B cell (primary cell): ENCODE data around the gene L3MBTL1. TPM values are rescaled to one million over a fixed set of nuclear protein-coding genes. Genes with fewer than 3 reads are reported as not detected.
A peak's percentile ranks its signal among the peaks of the same experiment; 100 is the strongest.

ENCODE experiments used
- ATAC-seq: fragments of 200-7000 bp; cut with Tn5 transposase; one replicate; pipeline ENCODE4 v1.10.0; 2021; ENCODE audit warnings: low read depth, mild to moderate bottlenecking, moderate number of reproducible peaks, moderate library complexity
- CTCF ChIA-PET: fragments of 350-600 bp; sonication (Branson Sonifier 250); formaldehyde crosslinking; loops from one replicate; lab custom pipeline; 2021; ENCODE audit warnings: antibody characterized with exemption, inconsistent platforms; lab: Charles Lee
- POLR2A ChIA-PET: fragments of 350-600 bp; sonication (Branson Sonifier 250); formaldehyde crosslinking; loops from one replicate; lab custom pipeline; 2021; ENCODE audit warnings: antibody characterized with exemption; lab: Charles Lee
- DNase-seq: peaks from one replicate; pipeline ENCODE4 v3.0.0; 2013
- H2AFZ ChIP-seq: 2 replicates; pipeline ENCODE4 v1.6.1; 2012; ENCODE audit warnings: mild to moderate bottlenecking, low read depth, low read length; ENCODE audit not compliant: insufficient read depth, poor library complexity, severe bottlenecking
- H3K27ac ChIP-seq, 2 donors: 1 replicate in 1 of 2; 2 replicates in 1 of 2; pipeline ENCODE4 v1.5.1; 2012 to 2013; ENCODE audit warnings: low read length in 2 of 2, mild to moderate bottlenecking in 2 of 2, moderate library complexity in 1 of 2
- H3K27me3 ChIP-seq, 4 experiments: fragments of 200-600 bp in 1 of 4; sonication (generic) in 1 of 4; replicated peaks in 1 of 4; 1 replicate in 2 of 4; 2 replicates in 2 of 4; pipeline versions ENCODE4 v1.6.1 to v1.7.0; 2013 to 2016; ENCODE audit warnings: low read length in 3 of 4, mild to moderate bottlenecking in 2 of 4, mixed read lengths in 1 of 4, moderate library complexity in 1 of 4; ENCODE audit not compliant: insufficient read depth in 4 of 4, control insufficient read depth in 3 of 4; ENCODE audit errors: control extremely low read depth in 1 of 4
- H3K36me3 ChIP-seq, 2 experiments: replicated peaks in 1 of 2; 1 replicate in 1 of 2; 2 replicates in 1 of 2; pipeline versions ENCODE4 v1.6.1 to v1.7.1; 2013; ENCODE audit warnings: low read length in 1 of 2; ENCODE audit not compliant: insufficient read depth in 2 of 2, control insufficient read depth in 1 of 2; ENCODE audit errors: control extremely low read depth in 1 of 2, extremely low read depth in 1 of 2
- H3K4me1 ChIP-seq, 2 donors: fragments of 200-600 bp in 1 of 2; sonication (generic) in 1 of 2; 1 replicate in 1 of 2; 2 replicates in 1 of 2; pipeline versions ENCODE4 v1.5.1 to v1.6.1; 2013 to 2017; ENCODE audit warnings: low read length in 2 of 2; ENCODE audit not compliant: control insufficient read depth in 2 of 2, insufficient read depth in 2 of 2
- H3K4me2 ChIP-seq: replicated peaks from 2 replicates; pipeline ENCODE3; 2012; ENCODE audit warnings: mild to moderate bottlenecking, low read depth, low read length; ENCODE audit not compliant: poor library complexity, severe bottlenecking
- H3K4me3 ChIP-seq, 5 experiments: fragments of 200-600 bp in 1 of 5; sonication (generic) in 1 of 5; 1 replicate in 3 of 5; 2 replicates in 2 of 5; pipeline versions ENCODE4 v1.5.1 to v1.7.0; 2011 to 2016; ENCODE audit warnings: low read length in 4 of 5, mild to moderate bottlenecking in 4 of 5, low read depth in 2 of 5, control low read depth in 1 of 5, moderate library complexity in 1 of 5; ENCODE audit not compliant: insufficient read depth in 1 of 5; ENCODE audit errors: control extremely low read depth in 1 of 5, extremely low read depth in 1 of 5
- H3K79me2 ChIP-seq: fragments of 200-600 bp; sonication (generic); one replicate; pipeline ENCODE4 v1.6.0; 2016; ENCODE audit warnings: low read length; ENCODE audit not compliant: control insufficient read depth, insufficient read depth
- H3K9ac ChIP-seq: fragments of 200-600 bp; sonication (generic); 2 replicates; pipeline ENCODE4 v1.6.1; 2017; ENCODE audit warnings: mild to moderate bottlenecking, low read length, moderate library complexity
- H3K9me3 ChIP-seq, 3 donors: one replicate each; pipeline versions ENCODE4 v1.6.1 to v1.7.1; 2013; ENCODE audit warnings: low read length in 2 of 3; ENCODE audit not compliant: control insufficient read depth in 2 of 3, insufficient read depth in 1 of 3; ENCODE audit errors: control extremely low read depth in 1 of 3
- H4K20me1 ChIP-seq: 2 replicates; pipeline ENCODE4 v1.6.0; 2012; ENCODE audit warnings: mild to moderate bottlenecking, low read length; ENCODE audit not compliant: insufficient read depth, control insufficient read depth, poor library complexity, severe bottlenecking
- H3K27ac Mint-ChIP-seq: one replicate; pipeline ENCODE4 v1.8.0; 2021; ENCODE audit warnings: mixed read lengths
- H3K27me3 Mint-ChIP-seq: one replicate; pipeline ENCODE4 v1.8.0; 2021; ENCODE audit warnings: mixed read lengths
- H3K4me1 Mint-ChIP-seq: one replicate; pipeline ENCODE4 v1.8.0; 2021; ENCODE audit warnings: mixed read lengths
- H3K4me3 Mint-ChIP-seq: one replicate; pipeline ENCODE4 v1.8.0; 2021; ENCODE audit warnings: mixed read lengths
- H3K9me3 Mint-ChIP-seq: one replicate; pipeline ENCODE4 v1.8.0; 2022; ENCODE audit warnings: mixed read lengths; ENCODE audit not compliant: insufficient read depth
- CTCF ChIP-seq: fragments of 200-600 bp; IDR thresholded peaks from one replicate; pipeline ENCODE4 v1.8.0; 2022; ENCODE audit warnings: antibody characterized with exemption, mild to moderate bottlenecking
- EZH2 ChIP-seq: IDR thresholded peaks from 2 replicates; pipeline ENCODE4 v1.6.1; 2012; ENCODE audit warnings: borderline replicate concordance, low read depth, mild to moderate bottlenecking, moderate library complexity, low read length; ENCODE audit not compliant: insufficient read depth, poor library complexity, severe bottlenecking
- WGBS: methylation state at CpG from one replicate; pipeline ENCODE4 v1.1.5; 2013; ENCODE audit warnings: missing lambda C conversion rate; ENCODE audit not compliant: insufficient coverage; 5-methylcytosine and 5-hydroxymethylcytosine counted together
- intact Hi-C: fragments of 100-400 bp; cut with micrococcal nuclease; formaldehyde crosslinking; loops from one replicate; pipeline ENCODE4 v1.10.0; 2022
- polyA plus RNA-seq: library from polyadenylated mRNA; depleted of rRNA; stranded (reverse); fragments of >200 nt; gene quantifications from 2 replicates; pipeline ENCODE4 v1.2.3, GENCODE V29; 2012
- total RNA-seq, 2 donors: library from RNA; stranded (reverse); fragments of 120-200 nt in 1 of 2; gene quantifications; 1 replicate in 1 of 2; 2 replicates in 1 of 2; pipeline versions ENCODE4 v1.2.3 to v1.2.4, GENCODE V29; 2013 to 2022

L3MBTL1 gene
- total and polyA plus RNA-seq, 2 donors (not counting 1 experiment from before 2014, with no cell fraction given) = 15.6 to 31.4 TPM

- H3K9me3 ChIP-seq = peaks cover 0 to 17% (median 0%) of the 10 kb centered on the region in 3 donors
- DNase-seq = peak; percentile 95
- Mint-ChIP-seq H3K4me1 (peaks cover 24% of the 10 kb centered on the region), H3K27me3 (peaks cover 5% of the 10 kb centered on the region), H3K27ac (peak overlapping the region; percentile 94), H3K9me3 (no peaks in the 10 kb centered on the region), H3K4me3 (peak overlapping the region; percentile 94)
- POLR2A ChIA-PET = interaction anchor here (1.0 to 1.2 kb wide), 3 partner anchors 57 to 168 kb away, joined by 3 to 7 read pairs (median 4); partner anchors contain the start of genes IFT52 and SRSF6
- ATAC-seq = peak; percentile 88
- peak overlapping the region; percentile 85 for H2AFZ ChIP-seq
- H3K27me3 ChIP-seq = peaks cover 0 to 9% (median 3%) of the 10 kb centered on the region in 4 experiments
- intact Hi-C loops = loop anchor here (1.0 to 2.0 kb wide), 4 partner anchors 57 to 153 kb away; partner anchors contain the start of genes IFT52, MYBL2 and SRSF6
- peaks cover 9% of the 10 kb centered on the region for H3K79me2 ChIP-seq
- H3K36me3 ChIP-seq = no peaks in the 10 kb centered on the region
- H3K4me2 ChIP-seq = peak overlapping the region; percentile 81
- H3K4me3 ChIP-seq = peak overlapping the region; percentile 44 to 71 (median 62)
- no peaks in the 10 kb centered on the region for H4K20me1 ChIP-seq
- CTCF ChIA-PET = interaction anchor here (1.1 to 1.6 kb wide), 3 partner anchors 24 to 178 kb away, joined by 3 to 10 read pairs (median 7); partner anchors contain the start of gene SRSF6
- peaks cover 9 to 16% of the 10 kb centered on the region in 2 donors for H3K4me1 ChIP-seq
- TF ChIP-seq EZH2 (no peak), CTCF (peak; percentile 34)
- WGBS = 38% methylated on average over 39 of the region's 39 CpGs
- peak overlapping the region; percentile 77 for H3K9ac ChIP-seq
- peak overlapping the region; percentile 52 to 63 for H3K27ac ChIP-seq
Measured at GRCh38 chr20:43513931-43514647, 6.6 kb downstream of the L3MBTL1 start.
